ENCODE data around the gene DNASE2. TPM values are rescaled to one million over a fixed set of nuclear protein-coding genes. Genes with fewer than 3 reads are reported as not detected.

Gene DNASE2
- polyA plus RNA-seq, 3 donors: 38.8 to 91.6 (median 44.8) TPM

DNA sequence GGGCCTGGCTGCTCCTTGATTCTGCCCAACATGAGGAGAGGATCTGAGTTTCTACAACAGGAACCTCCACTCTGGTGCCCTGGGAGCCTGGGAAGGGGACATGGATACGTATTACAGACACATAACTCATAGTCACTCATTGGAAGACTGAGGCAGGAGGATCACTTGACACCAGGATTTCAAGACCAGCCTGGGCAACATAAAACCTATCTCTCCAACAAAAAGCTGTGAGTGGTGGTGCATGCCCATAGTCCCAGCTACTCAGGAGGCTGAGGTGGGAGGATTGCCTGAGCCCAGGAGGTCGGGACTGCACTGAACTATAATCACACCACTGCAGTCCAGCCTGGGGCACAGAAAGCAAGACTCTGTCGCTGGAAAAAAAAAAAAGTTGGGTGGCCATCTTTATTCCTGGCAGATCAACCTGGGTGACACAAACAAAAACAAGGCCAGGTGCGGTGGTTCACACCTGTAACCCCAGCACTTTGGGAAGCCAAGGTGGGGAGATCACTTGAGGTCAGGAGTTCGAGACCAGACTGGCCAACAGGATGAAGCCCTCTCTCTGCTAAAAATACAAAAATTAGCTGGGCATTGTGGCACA is 6.9 kb upstream of the DNASE2 start:
- peaks cover 44% of the 10 kb centered on the region for H3K4me1 Mint-ChIP-seq
- Histone ChIP-seq H3K9ac (ENCODE audit: insufficient read depth, low read length, poor library complexity, severe bottlenecking) (no peak overlapping the region), H3K4me1 (ENCODE audit: control insufficient read depth in 1 of 2, insufficient read depth in 2 of 2, low read length in 2 of 2) (peaks cover 46 to 53% of the 10 kb centered on the region in 2 donors), H3K79me2 (ENCODE audit: insufficient read depth, low read length) (peaks cover 11% of the 10 kb centered on the region), H3K27ac (ENCODE audit: low read depth in 1 of 2, low read length in 2 of 2) (no peak overlapping the region), H3K4me2 (replicated peaks; ENCODE audit: extremely low read depth, low read length, poor library complexity, severe bottlenecking) (no peak overlapping the region), H3K4me3 (replicated peaks in 1 of 3; ENCODE audit: low read depth in 2 of 3, low read length in 3 of 3) (no peak overlapping the region), H4K20me1 (ENCODE audit: insufficient read depth, low read length) (peaks cover 6% of the 10 kb centered on the region), H2AFZ (ENCODE audit: insufficient read depth, low read depth, low read length, poor library complexity, severe bottlenecking) (no peak overlapping the region), H3K36me3 (replicated peaks in 1 of 2; ENCODE audit: control insufficient read depth in 1 of 2, insufficient read depth in 2 of 2, low read length in 2 of 2) (peaks cover 0 to 2% of the 10 kb centered on the region in 2 donors), H3K9me3 (replicated peaks in 1 of 2; ENCODE audit: control insufficient read depth in 1 of 2, insufficient read depth in 1 of 2, low read length in 2 of 2) (peaks cover 4 to 13% of the 10 kb centered on the region in 2 donors), H3K27me3 (ENCODE audit: control insufficient read depth in 2 of 2, insufficient read depth in 2 of 2, low read length in 2 of 2) (peaks cover 0 to 6% of the 10 kb centered on the region in 2 donors)
- H3K9me3 Mint-ChIP-seq: peaks cover 5 to 22% (median 13%) of the 10 kb centered on the region in 7 donors
- H3K27me3 Mint-ChIP-seq (ENCODE audit: low read depth in 3 of 3): peaks cover 7 to 19% (median 12%) of the 10 kb centered on the region in 3 donors
- peak overlapping the region in 1 of 7 donors; percentile 2 for H3K27ac Mint-ChIP-seq
- intact Hi-C loops (cut with micrococcal nuclease): loop anchor here in 1 of 2 donors (10.0 kb wide), 2 partner anchors 47 to 77 kb away; partner anchors contain the start of genes CALR, DAND5 and FARSA
- no peaks in the 10 kb centered on the region for H3K36me3 Mint-ChIP-seq
- TF ChIP-seq, protein P1, sequence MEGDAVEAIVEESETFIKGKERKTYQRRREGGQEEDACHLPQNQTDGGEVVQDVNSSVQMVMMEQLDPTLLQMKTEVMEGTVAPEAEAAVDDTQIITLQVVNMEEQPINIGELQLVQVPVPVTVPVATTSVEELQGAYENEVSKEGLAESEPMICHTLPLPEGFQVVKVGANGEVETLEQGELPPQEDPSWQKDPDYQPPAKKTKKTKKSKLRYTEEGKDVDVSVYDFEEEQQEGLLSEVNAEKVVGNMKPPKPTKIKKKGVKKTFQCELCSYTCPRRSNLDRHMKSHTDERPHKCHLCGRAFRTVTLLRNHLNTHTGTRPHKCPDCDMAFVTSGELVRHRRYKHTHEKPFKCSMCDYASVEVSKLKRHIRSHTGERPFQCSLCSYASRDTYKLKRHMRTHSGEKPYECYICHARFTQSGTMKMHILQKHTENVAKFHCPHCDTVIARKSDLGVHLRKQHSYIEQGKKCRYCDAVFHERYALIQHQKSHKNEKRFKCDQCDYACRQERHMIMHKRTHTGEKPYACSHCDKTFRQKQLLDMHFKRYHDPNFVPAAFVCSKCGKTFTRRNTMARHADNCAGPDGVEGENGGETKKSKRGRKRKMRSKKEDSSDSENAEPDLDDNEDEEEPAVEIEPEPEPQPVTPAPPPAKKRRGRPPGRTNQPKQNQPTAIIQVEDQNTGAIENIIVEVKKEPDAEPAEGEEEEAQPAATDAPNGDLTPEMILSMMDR (IDR thresholded peaks at IDR 0.05): no peak
- WGBS (ENCODE audit: insufficient coverage): 69% methylated on average over 2 of the region's 5 CpGs
- DNase-seq: no peak
- H3K4me3 Mint-ChIP-seq: no peak overlapping the region

DNA sequence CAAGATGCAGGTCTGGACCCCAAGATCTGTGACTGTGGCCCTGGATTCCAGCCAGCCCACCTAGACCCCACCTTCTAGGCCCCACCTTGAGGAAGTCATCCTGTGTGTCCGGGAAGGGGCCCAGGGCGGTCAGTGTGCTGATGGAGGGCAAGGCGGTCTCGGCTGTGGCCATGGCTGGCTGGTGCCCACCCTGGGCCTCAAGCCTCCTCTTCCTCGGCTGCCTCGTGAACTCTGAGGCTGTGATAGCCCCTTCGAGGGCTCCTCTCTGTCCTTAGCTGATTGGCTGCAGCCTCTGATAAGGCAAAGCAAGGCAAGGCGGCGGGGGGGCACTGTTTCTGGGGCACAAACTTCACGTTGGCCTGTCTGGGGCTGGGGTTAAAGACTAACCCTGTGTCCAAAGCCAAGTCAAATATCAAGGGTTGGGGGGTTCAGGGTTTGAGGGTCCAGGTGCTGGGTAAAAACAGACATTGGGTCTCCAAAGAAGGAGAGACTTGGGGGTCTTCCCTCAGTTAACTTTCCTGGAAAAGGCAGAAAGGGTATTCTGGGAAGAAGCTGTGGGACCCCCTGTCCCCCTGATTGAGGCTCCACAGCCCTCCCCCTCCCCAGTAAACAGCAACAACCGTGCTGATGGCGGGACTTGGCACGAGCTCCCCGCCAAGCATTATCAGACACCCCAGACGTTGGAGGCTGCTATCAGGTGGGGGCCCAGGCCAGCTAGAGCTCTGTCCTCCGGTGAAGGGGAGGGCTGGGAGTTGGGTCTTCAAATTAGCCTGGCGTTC is 5.9 kb upstream of the DNASE2 start, which contains the start of gene KLF1:
TSS of gene KLF1 (minus strand) at position 233 of the 779 bp plus-strand sequence. CDS start at position 172, 61 bp downstream.
- Histone ChIP-seq H3K27ac (ENCODE audit: low read depth in 1 of 2, low read length in 2 of 2) (no peak within 1 kb of the TSS), H2AFZ (ENCODE audit: insufficient read depth, low read depth, low read length, poor library complexity, severe bottlenecking) (peak within 1 kb of the TSS; percentile 87)

More for the DNA sequence above, 5.9 kb upstream of the DNASE2 start, which contains the start of gene KLF1:
- Histone ChIP-seq H3K4me1 (ENCODE audit: control insufficient read depth in 1 of 2, insufficient read depth in 2 of 2, low read length in 2 of 2) (peaks cover 55 to 62% of the 10 kb centered on the region in 2 donors), H3K27me3 (ENCODE audit: control insufficient read depth in 2 of 2, insufficient read depth in 2 of 2, low read length in 2 of 2) (peaks cover 0 to 6% of the 10 kb centered on the region in 2 donors), H4K20me1 (ENCODE audit: insufficient read depth, low read length) (peaks cover 6% of the 10 kb centered on the region), H3K9me3 (replicated peaks in 1 of 2; ENCODE audit: control insufficient read depth in 1 of 2, insufficient read depth in 1 of 2, low read length in 2 of 2) (peaks cover 4 to 18% of the 10 kb centered on the region in 2 donors), H3K9ac (ENCODE audit: insufficient read depth, low read length, poor library complexity, severe bottlenecking) (peak within 1 kb of the TSS; percentile 56), H3K4me2 (replicated peaks; ENCODE audit: extremely low read depth, low read length, poor library complexity, severe bottlenecking) (peak within 1 kb of the TSS; percentile 70), H3K4me3 (replicated peaks in 1 of 3; ENCODE audit: low read depth in 2 of 3, low read length in 3 of 3) (peak within 1 kb of the TSS in 2 of 3 experiments; percentile 22 to 69), H3K79me2 (ENCODE audit: insufficient read depth, low read length) (peaks cover 11% of the 10 kb centered on the region), H3K36me3 (replicated peaks in 1 of 2; ENCODE audit: control insufficient read depth in 1 of 2, insufficient read depth in 2 of 2, low read length in 2 of 2) (no peaks in the 10 kb centered on the region)
- peak within 1 kb of the TSS; percentile 34 to 70 for H3K4me3 Mint-ChIP-seq
- TF ChIP-seq, protein P1 (IDR thresholded peaks at IDR 0.05): no peak
- DNase-seq: no peak
- H3K27ac Mint-ChIP-seq: peak within 1 kb of the TSS in 1 of 7 donors; percentile 44
- peaks cover 8 to 27% (median 13%) of the 10 kb centered on the region in 7 donors for H3K9me3 Mint-ChIP-seq
- WGBS (ENCODE audit: insufficient coverage): 87% methylated on average over 13 of the region's 17 CpGs
- peaks cover 52% of the 10 kb centered on the region for H3K4me1 Mint-ChIP-seq
- peaks cover 7 to 19% (median 12%) of the 10 kb centered on the region in 3 donors for H3K27me3 Mint-ChIP-seq (ENCODE audit: low read depth in 3 of 3)
- H3K36me3 Mint-ChIP-seq: no peaks in the 10 kb centered on the region
- intact Hi-C loops (cut with micrococcal nuclease): loop anchor here in 1 of 2 donors (10.0 kb wide), 2 partner anchors 48 to 78 kb away; partner anchors contain the start of genes CALR, DAND5 and FARSA
